H9 (cell line): ENCODE results near the gene ANK2. TPM values are rescaled to one million over a fixed set of nuclear protein-coding genes. Genes with fewer than 3 reads are reported as not detected.

Source experiments
- DNase-seq: peaks from one replicate; pipeline ENCODE4 v3.0.0-alpha.2; 2017
- H2AFZ ChIP-seq: one replicate; pipeline ENCODE4 v1.6.1; 2013; ENCODE audit warnings: mild to moderate bottlenecking, low read length, control low read depth, moderate library complexity
- H2AK5ac ChIP-seq: 2 replicates; pipeline ENCODE4 v1.6.1; 2013; ENCODE audit warnings: low read length, control low read depth, mixed read lengths; ENCODE audit not compliant: insufficient read length
- H2BK120ac ChIP-seq: one replicate; pipeline ENCODE4 v1.6.1; 2013; ENCODE audit warnings: low read depth, mild to moderate bottlenecking, low read length, control low read depth, inconsistent platforms; ENCODE audit not compliant: poor library complexity, severe bottlenecking
- H2BK12ac ChIP-seq: 2 replicates; pipeline ENCODE4 v1.6.1; 2013; ENCODE audit warnings: low read length, control low read depth, mixed read lengths, low read depth; ENCODE audit not compliant: insufficient read length
- H2BK15ac ChIP-seq: 2 replicates; pipeline ENCODE4 v1.6.1; 2013; ENCODE audit warnings: low read depth, low read length, control low read depth
- H2BK20ac ChIP-seq: one replicate; pipeline ENCODE4 v1.6.1; 2013; ENCODE audit warnings: low read depth, mild to moderate bottlenecking, low read length, control low read depth, inconsistent platforms; ENCODE audit not compliant: poor library complexity, severe bottlenecking
- H2BK5ac ChIP-seq: 2 replicates; pipeline ENCODE4 v1.6.1; 2013; ENCODE audit warnings: low read length, control low read depth, mixed read lengths; ENCODE audit not compliant: insufficient read length
- H3K14ac ChIP-seq: 2 replicates; pipeline ENCODE4 v1.6.1; 2013; ENCODE audit warnings: low read length, control low read depth; ENCODE audit not compliant: insufficient read depth
- H3K18ac ChIP-seq: 2 replicates; pipeline ENCODE4 v1.6.1; 2013; ENCODE audit warnings: low read depth, mild to moderate bottlenecking, mixed read lengths, low read length, control low read depth; ENCODE audit not compliant: insufficient read length
- H3K23ac ChIP-seq: 2 replicates; pipeline ENCODE4 v1.6.1; 2013; ENCODE audit warnings: low read length, control low read depth, mixed read lengths, low read depth; ENCODE audit not compliant: insufficient read length
- H3K23me2 ChIP-seq: 2 replicates; pipeline ENCODE4 v1.6.1; 2013; ENCODE audit warnings: low read depth, mild to moderate bottlenecking, mixed read lengths, low read length, control low read depth; ENCODE audit not compliant: insufficient read length, poor library complexity, severe bottlenecking
- H3K27ac ChIP-seq: 2 replicates; pipeline ENCODE4 v1.5.1; 2013; ENCODE audit warnings: low read length, control low read depth, mixed read lengths, low read depth; ENCODE audit not compliant: insufficient read length
- H3K27me3 ChIP-seq: 2 replicates; pipeline ENCODE4 v1.6.1; 2013; ENCODE audit warnings: low read length, control low read depth, inconsistent platforms; ENCODE audit not compliant: insufficient read depth
- H3K4ac ChIP-seq: 2 replicates; pipeline ENCODE4 v1.6.1; 2013; ENCODE audit warnings: low read depth, mild to moderate bottlenecking, control low read depth, inconsistent platforms, low read length, moderate library complexity
- H3K4me1 ChIP-seq: 2 replicates; pipeline ENCODE4 v1.6.1; 2013; ENCODE audit warnings: low read length, control low read depth, inconsistent platforms; ENCODE audit not compliant: insufficient read depth
- H3K4me2 ChIP-seq: 2 replicates; pipeline ENCODE4 v1.6.1; 2013; ENCODE audit warnings: low read length, control low read depth, mixed read lengths; ENCODE audit not compliant: insufficient read length, insufficient read depth
- H3K56ac ChIP-seq: 2 replicates; pipeline ENCODE4 v1.6.1; 2013; ENCODE audit warnings: low read depth, mild to moderate bottlenecking, mixed read lengths, low read length, control low read depth; ENCODE audit not compliant: insufficient read length
- H3K79me1 ChIP-seq: 2 replicates; pipeline ENCODE4 v1.6.1; 2013; ENCODE audit warnings: low read depth, mild to moderate bottlenecking, moderate library complexity, low read length, control low read depth, inconsistent platforms; ENCODE audit not compliant: insufficient read depth, poor library complexity, severe bottlenecking
- H3K79me2 ChIP-seq: 2 replicates; pipeline ENCODE4 v1.6.1; 2013; ENCODE audit warnings: low read length, control low read depth, inconsistent platforms; ENCODE audit not compliant: insufficient read depth
- H3K9ac ChIP-seq: 2 replicates; pipeline ENCODE4 v1.6.1; 2013; ENCODE audit warnings: low read length, control low read depth, mixed read lengths; ENCODE audit not compliant: insufficient read length; ENCODE audit errors: extremely low read depth
- H3K9me3 ChIP-seq: one replicate; pipeline ENCODE4 v1.6.1; 2013; ENCODE audit warnings: low read depth, low read length, inconsistent platforms; ENCODE audit not compliant: control insufficient read depth
- H3T11ph ChIP-seq: one replicate; pipeline ENCODE4 v1.6.1; 2013; ENCODE audit warnings: mild to moderate bottlenecking, low read length, control low read depth, inconsistent platforms
- H4K20me1 ChIP-seq: one replicate; pipeline ENCODE4 v1.6.1; 2013; ENCODE audit not compliant: control insufficient read depth, insufficient read length, insufficient read depth
- H4K5ac ChIP-seq: 2 replicates; pipeline ENCODE4 v1.6.1; 2013; ENCODE audit warnings: low read depth, mild to moderate bottlenecking, mixed read lengths, low read length, control low read depth; ENCODE audit not compliant: insufficient read length
- H4K8ac ChIP-seq: replicated peaks from 2 replicates; pipeline ENCODE4 v1.6.1; 2013; ENCODE audit warnings: low read length, control low read depth, mixed read lengths, low read depth; ENCODE audit not compliant: insufficient read length
- H4K91ac ChIP-seq: 2 replicates; pipeline ENCODE4 v1.6.1; 2013; ENCODE audit warnings: low read depth, mild to moderate bottlenecking, moderate library complexity, mixed read lengths, low read length, control low read depth; ENCODE audit not compliant: insufficient read length
- H3K27ac Mint-ChIP-seq, 3 experiments: 2 replicates in 2 of 3; 3 replicates in 1 of 3; pipeline ENCODE4 v1.8.0; 2020 to 2021; ENCODE audit warnings: mixed read lengths in 3 of 3, mild to moderate bottlenecking in 1 of 3, moderate library complexity in 1 of 3
- H3K27me3 Mint-ChIP-seq: 2 replicates; pipeline ENCODE4 v1.8.0; 2021; ENCODE audit warnings: low read depth, mild to moderate bottlenecking, moderate library complexity, mixed read lengths
- H3K36me3 Mint-ChIP-seq, 3 experiments: 2 replicates in 2 of 3; 3 replicates in 1 of 3; pipeline ENCODE4 v1.8.0; 2020 to 2021; ENCODE audit warnings: low read depth in 3 of 3, mixed read lengths in 3 of 3; ENCODE audit not compliant: insufficient read depth in 1 of 3
- H3K4me1 Mint-ChIP-seq, 2 experiments: 2 replicates each; pipeline ENCODE4 v1.8.0; 2020; ENCODE audit warnings: mixed read lengths in 2 of 2
- H3K4me3 Mint-ChIP-seq, 2 experiments: 2 replicates in 1 of 2; 3 replicates in 1 of 2; pipeline ENCODE4 v1.8.0; 2020 to 2021; ENCODE audit warnings: mild to moderate bottlenecking in 2 of 2, mixed read lengths in 2 of 2, moderate library complexity in 1 of 2
- H3K9me3 Mint-ChIP-seq, 2 experiments: 2 replicates in 1 of 2; 3 replicates in 1 of 2; pipeline ENCODE4 v1.8.0; 2020; ENCODE audit warnings: mild to moderate bottlenecking in 2 of 2, mixed read lengths in 2 of 2, moderate library complexity in 1 of 2
- CTCF ChIP-seq: fragments of 200-600 bp; sonication (generic); conservative IDR thresholded peaks from 3 replicates; pipeline ENCODE4 v1.8.0; 2021; ENCODE audit warnings: antibody characterized with exemption, mild to moderate bottlenecking
- WGBS: extraction: QIAGEN DNeasy Blood & Tissue Kit; methylation state at CpG from one replicate; pipeline ENCODE4 v1.1.7; 2013; ENCODE audit warnings: missing lambda C conversion rate, low lambda C conversion rate, mixed read lengths; ENCODE audit not compliant: insufficient read length; ENCODE audit errors: extremely low coverage; 5-methylcytosine and 5-hydroxymethylcytosine counted together
- total RNA-seq: library from RNA; stranded (reverse); gene quantifications from 2 replicates; pipeline ENCODE4 v1.2.1, GENCODE V29; 2021

ANK2 gene
- total RNA-seq, 1 experiment from 2014 or later = 36.8 TPM

GRCh38 chr4:113181289-113182007 lies 132.0 kb downstream of the ANK2 start:
- no peak overlapping the region for H3K27ac Mint-ChIP-seq

More at GRCh38 chr4:113181289-113182007, 132.0 kb downstream of the ANK2 start:
- H3K79me2 ChIP-seq = no peaks in the 10 kb centered on the region
- H3K18ac ChIP-seq = no peak overlapping the region
- H4K8ac ChIP-seq = no peak overlapping the region
- Mint-ChIP-seq H3K27me3 (no peaks in the 10 kb centered on the region), H3K4me3 (no peak overlapping the region), H3K4me1 (peaks cover 4 to 5% of the 10 kb centered on the region in 2 experiments), H3K36me3 (peaks cover 3% of the 10 kb centered on the region in 3 experiments; a peak in 5 of 7 replicates), H3K9me3 (peaks cover 2 to 5% of the 10 kb centered on the region in 2 experiments; a peak in 2 of 5 replicates)
- H2BK12ac ChIP-seq = no peak overlapping the region
- no peak overlapping the region for H2BK120ac ChIP-seq
- no peak overlapping the region for H2BK5ac ChIP-seq
- no peak overlapping the region for H3K56ac ChIP-seq
- H4K5ac ChIP-seq = no peak overlapping the region
- no peak for DNase-seq
- no peaks in the 10 kb centered on the region for H3K9me3 ChIP-seq
- H4K91ac ChIP-seq = no peak overlapping the region
- H3K27me3 ChIP-seq = no peaks in the 10 kb centered on the region
- no peak overlapping the region for H3K23ac ChIP-seq
- no peak overlapping the region for H3K14ac ChIP-seq
- no CpG with 5 or more reads among the region's 11 CpGs for WGBS
- H3K79me1 ChIP-seq = no peaks in the 10 kb centered on the region
- H2BK20ac ChIP-seq = no peak overlapping the region
- no peaks in the 10 kb centered on the region for H3K23me2 ChIP-seq
- H3K4me1 ChIP-seq = no peaks in the 10 kb centered on the region; the same call in 1 of the 2 replicates
- no peak overlapping the region for H2AK5ac ChIP-seq
- no peak for TF ChIP-seq CTCF
- H3T11ph ChIP-seq = no peak overlapping the region
- no peak overlapping the region for H3K9ac ChIP-seq
- H2AFZ ChIP-seq = no peak overlapping the region
- no peaks in the 10 kb centered on the region for H4K20me1 ChIP-seq
- H2BK15ac ChIP-seq = no peak overlapping the region
- H3K4me2 ChIP-seq = no peak overlapping the region
- no peak overlapping the region for H3K27ac ChIP-seq
- no peak overlapping the region for H3K4ac ChIP-seq
